ACHN (cell line): Measurements from ENCODE around the gene CCDC190.
"Not testable (repeated sequence)": the region's sequence is repeated elsewhere in the genome, so short reads cannot be mapped to it uniquely, and the experiment has no call there.

Experiments used
- DNase-seq: peaks from one replicate; pipeline ENCODE4 v3.0.0-alpha.2; 2015
- in situ Hi-C: cut with HindIII; loops from 2 replicates; pipeline ENCODE4 v1.10.0; 2017; ENCODE audit warnings: low sequenced_read_pairs, low pct_ligation_motif_present, low pct_unique_long_range_greater_than_20kb

The CCDC190 gene

GRCh38 chr1:162882248-162882674 lies 21.3 kb upstream of the CCDC190 start:
- in situ Hi-C loops = no loop called here
- no peak for DNase-seq

DNA sequence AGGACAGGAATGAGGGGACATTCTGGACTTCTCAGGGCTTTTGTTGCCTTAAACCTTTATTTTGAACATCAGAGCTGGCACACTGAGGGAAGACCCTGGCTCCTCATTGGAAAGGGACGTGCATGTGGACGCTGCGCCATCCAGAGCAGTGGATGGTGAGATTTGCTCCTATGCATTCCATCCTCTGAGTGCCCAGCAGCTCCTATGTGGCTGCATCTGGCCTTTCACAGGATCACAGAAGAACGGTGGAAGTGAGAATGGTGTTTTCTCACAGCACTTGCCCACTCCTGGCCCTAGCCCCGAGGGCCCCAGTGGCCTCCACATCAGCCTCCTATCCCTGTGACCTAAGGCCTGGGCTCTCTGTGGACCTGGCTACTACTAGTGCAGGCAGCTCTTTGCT lies 20.6 kb upstream of the CCDC190 start:
- in situ Hi-C loops = no loop called here
- DNase-seq = no peak

- in situ Hi-C loops, DNase-seq: not testable (repeated sequence)
Observed at GRCh38 chr1:162880617-162881016, 19.6 kb upstream of the CCDC190 start.

GRCh38 chr1:162878000-162878596 lies 17.1 kb upstream of the CCDC190 start:
- DNase-seq = peak; percentile 76
- in situ Hi-C loops = no loop called here

- in situ Hi-C loops = no loop called here
Observed at GRCh38 chr1:162877412-162877811, 16.4 kb upstream of the CCDC190 start.

DNA sequence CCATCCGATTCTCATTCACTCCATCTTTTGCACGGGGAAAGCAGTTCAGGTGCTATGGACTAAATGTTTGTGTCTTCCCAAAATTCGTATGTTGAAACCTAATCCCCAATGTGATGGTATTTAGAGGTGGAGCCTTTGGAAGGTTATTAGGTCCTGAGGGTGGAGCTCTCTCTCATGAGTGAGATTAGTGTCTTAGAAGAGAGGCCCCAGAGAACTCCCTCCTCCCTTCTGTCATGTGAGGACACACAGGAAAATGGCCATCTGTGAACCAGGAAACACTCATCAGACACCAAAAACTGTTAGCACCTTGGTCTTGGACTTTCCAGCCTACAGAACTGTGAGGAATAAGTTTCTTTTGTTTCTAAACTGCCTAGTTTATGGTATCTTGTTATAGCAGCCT lies 15.8 kb upstream of the CCDC190 start:
- in situ Hi-C loops = no loop called here
- no peak for DNase-seq

More at GRCh38 chr1:162877412-162877811, 16.4 kb upstream of the CCDC190 start:
- DNase-seq = no peak

- in situ Hi-C loops = loop anchor here (25.0 kb wide), 2 partner anchors 188 to 438 kb away; partner anchors contain the start of genes NUF2 and RGS4
- DNase-seq = no peak
Observed at GRCh38 chr1:162873671-162874666, 13.0 kb upstream of the CCDC190 start.

DNA sequence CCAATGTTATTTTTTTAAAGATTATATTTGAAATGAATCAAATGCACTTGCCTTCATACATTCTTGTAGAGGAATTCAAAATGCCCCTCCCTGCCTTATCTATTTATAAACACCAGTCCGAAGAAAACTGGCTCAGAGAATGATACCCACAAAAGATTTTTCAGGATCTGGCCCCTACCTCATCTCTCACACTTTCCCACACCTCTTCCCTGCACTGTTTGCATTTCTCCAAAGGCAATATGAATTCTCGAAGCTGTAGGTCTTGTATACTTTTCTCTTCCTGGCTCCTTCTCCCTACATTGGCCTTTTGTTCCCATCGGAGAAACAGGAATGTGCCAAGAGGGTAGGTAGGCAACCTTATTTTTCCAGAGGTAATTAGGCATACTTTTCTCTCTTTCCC lies 12.0 kb upstream of the CCDC190 start:
- in situ Hi-C loops = loop anchor here (25.0 kb wide), 2 partner anchors 189 to 439 kb away; partner anchors contain the start of genes NUF2 and RGS4
- no peak for DNase-seq

- not testable (repeated sequence) for DNase-seq
- in situ Hi-C loops = loop anchor here (25.0 kb wide), 2 partner anchors 191 to 441 kb away; partner anchors contain the start of genes NUF2 and RGS4
Observed at GRCh38 chr1:162871417-162871816, 10.4 kb upstream of the CCDC190 start.

DNA sequence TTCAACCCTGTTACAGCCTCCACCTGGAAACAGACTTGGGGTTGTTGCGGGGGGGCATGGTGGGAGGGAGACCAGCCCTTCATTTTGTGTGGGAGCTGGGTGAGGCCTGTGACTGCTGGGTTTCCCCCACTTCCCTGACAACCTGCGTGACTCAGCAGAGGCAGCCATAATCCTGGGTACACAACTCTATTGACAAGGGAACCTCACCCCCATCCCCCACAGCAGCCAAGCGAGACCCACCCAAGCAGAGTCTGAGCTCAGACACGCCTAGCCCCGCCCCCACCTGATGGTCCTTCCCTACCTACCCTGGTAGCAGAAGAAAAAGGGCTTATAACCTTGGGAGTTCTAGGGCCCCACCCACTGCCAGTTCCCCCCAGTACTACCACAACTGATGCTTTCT lies 8.0 kb upstream of the CCDC190 start:
- no peak for DNase-seq
- in situ Hi-C loops = loop anchor here (25.0 kb wide), 2 partner anchors 193 to 443 kb away; partner anchors contain the start of genes NUF2 and RGS4

DNA sequence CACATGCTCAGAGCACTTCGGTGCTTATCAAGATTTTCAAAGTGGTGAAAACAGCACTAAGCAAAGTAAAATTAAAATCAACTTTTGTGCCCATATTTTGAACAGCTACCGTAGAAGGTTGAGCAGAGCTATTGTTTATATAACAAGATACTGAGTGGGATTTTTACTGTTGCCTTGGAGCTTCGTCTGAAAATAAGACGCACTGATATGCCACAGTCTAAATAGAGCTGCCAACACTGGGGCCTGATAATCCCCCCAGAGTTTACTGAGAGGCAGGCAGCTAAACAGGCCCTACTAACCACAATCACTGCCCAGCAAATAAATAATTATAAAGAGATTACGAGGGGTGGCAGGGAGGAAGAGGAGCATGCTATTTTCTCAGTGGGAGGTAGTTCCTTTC lies 650 bp upstream of the CCDC190 start:
- in situ Hi-C loops = loop anchor here (25.0 kb wide), 2 partner anchors 201 to 451 kb away; partner anchors contain the start of genes NUF2 and RGS4
- DNase-seq = no peak

DNA sequence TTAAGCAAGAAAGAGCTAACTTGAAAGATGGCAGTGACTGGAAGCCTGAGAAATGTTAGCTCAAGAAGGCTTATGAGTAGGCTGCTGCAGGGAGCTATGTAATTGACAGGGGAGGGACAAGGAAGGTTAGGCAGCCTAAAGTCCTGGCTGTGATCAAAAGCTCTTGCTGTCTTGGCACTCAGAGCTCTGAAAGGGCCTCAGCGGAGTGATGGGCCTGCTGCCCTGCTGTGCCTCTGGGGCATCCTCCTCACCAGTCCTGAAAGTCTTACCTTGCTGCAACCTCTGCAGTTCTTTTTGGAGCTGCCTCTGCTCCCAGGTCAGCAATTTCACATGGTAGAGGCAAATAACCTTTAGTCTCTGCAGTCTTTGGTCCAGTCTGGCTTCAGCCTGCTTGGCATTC lies 1.8 kb downstream of the CCDC190 start:
- in situ Hi-C loops = loop anchor here (25.0 kb wide), 2 partner anchors 203 to 453 kb away; partner anchors contain the start of genes NUF2 and RGS4
- no peak for DNase-seq

DNA sequence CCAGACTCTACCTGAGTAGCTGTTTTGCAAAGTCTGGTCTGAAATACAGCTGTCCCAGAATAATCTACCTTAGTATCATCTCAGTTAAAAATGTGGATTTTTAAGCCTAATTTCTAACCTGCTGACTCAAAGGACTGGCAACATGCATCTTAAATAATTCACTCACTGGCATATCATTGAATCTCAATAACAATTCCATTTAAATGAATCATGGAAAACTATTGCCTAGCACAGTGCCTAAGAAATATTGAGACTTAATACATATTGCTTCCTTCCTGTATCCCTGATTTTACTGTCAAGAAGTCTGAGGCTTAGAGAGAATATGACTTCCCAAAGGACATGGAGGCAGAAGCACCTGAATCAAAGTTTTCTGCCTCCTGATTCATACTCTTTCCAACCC lies 3.1 kb downstream of the CCDC190 start:
- DNase-seq = peak; percentile 32
- in situ Hi-C loops = loop anchor here (25.0 kb wide), 2 partner anchors 204 to 454 kb away; partner anchors contain the start of genes NUF2 and RGS4

- peak; percentile 93 for DNase-seq
- in situ Hi-C loops = loop anchor here (25.0 kb wide), 2 partner anchors 206 to 456 kb away; partner anchors contain the start of genes NUF2 and RGS4
Observed at GRCh38 chr1:162856260-162856659, 4.7 kb downstream of the CCDC190 start.

GRCh38 chr1:162855461-162856150 lies 5.4 kb downstream of the CCDC190 start:
- in situ Hi-C loops = loop anchor here (25.0 kb wide), 2 partner anchors 207 to 457 kb away; partner anchors contain the start of genes NUF2 and RGS4
- peak; percentile 23 for DNase-seq

DNA sequence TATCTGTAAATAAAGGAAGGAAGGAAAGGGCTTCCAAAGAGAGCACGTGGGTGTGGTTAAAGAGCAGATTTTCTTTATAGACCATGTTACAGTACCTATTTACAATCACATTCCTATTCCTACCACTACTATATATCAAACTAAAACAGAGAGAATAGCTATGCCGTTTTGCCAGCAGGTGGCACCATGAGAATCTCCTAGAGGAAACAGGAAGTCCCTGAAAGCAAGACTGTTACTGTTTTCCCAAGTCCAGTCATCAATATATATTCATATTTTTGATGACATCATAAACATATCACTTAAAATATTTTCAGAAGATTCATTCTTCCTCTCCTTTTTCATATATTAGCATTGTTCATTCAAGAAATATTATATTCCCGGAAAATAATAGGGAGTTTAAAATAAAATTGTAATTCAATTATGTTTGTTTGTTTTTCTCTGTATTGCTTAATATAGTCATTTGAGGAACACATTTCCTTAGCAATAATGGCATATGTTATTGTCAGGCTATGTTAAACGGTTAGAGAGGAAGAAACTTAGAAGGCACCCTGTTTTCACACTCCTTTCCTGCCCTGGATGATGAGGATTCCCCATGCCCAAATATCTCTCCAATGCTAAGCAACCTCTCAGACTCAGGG lies 6.6 kb downstream of the CCDC190 start:
- DNase-seq = peak; percentile 83
- in situ Hi-C loops = loop anchor here (25.0 kb wide), 2 partner anchors 208 to 458 kb away; partner anchors contain the start of genes NUF2 and RGS4

GRCh38 chr1:162851341-162851740 lies 9.6 kb downstream of the CCDC190 start:
- no peak for DNase-seq
- in situ Hi-C loops = loop anchor here (25.0 kb wide), 2 partner anchors 211 to 461 kb away; partner anchors contain the start of genes NUF2 and RGS4

DNA sequence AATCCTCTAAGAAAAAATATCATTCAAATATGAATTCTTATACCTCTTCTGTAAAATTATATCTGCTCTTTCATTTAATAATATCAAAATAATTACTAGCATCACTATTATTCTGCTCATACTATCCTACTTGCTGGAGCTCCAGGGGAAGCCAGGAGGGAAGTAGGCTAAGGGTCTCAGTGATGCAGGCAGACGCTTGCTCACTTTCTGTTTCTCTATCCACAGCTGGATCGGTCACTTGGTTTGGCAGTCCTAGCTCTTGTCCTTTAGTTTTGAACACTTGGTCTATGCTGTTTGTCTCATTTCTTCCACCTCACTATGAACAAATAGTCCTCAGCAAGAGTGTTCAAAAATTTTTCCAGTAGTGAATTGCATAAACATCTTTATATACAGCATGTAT lies 11.3 kb downstream of the CCDC190 start:
- DNase-seq = no peak
- in situ Hi-C loops = loop anchor here (25.0 kb wide), 2 partner anchors 213 to 463 kb away; partner anchors contain the start of genes NUF2 and RGS4
